GM23248 (cell line): ENCODE measurements around the gene C10orf90. TPM values are rescaled to one million over a fixed set of nuclear protein-coding genes. Genes with fewer than 3 reads are reported as not detected.

Experiments used
- DNase-seq: peaks from one replicate; pipeline ENCODE4 v3.0.0-alpha.2; 2015
- H2AFZ ChIP-seq: fragments of 200-600 bp; sonication (generic); 2 replicates; pipeline ENCODE4 v1.6.1; 2016; ENCODE audit warnings: antibody characterized with exemption
- H3F3A ChIP-seq: fragments of 200-600 bp; sonication (generic); 2 replicates; pipeline ENCODE4 v1.6.1; 2016; ENCODE audit warnings: mild to moderate bottlenecking, antibody characterized with exemption, mixed run types; ENCODE audit not compliant: insufficient read depth
- H3K27ac ChIP-seq: fragments of 200-600 bp; sonication (generic); 2 replicates; pipeline ENCODE4 v1.5.1; 2016; ENCODE audit warnings: mild to moderate bottlenecking
- H3K27me3 ChIP-seq: fragments of 200-600 bp; sonication (generic); replicated peaks from 2 replicates; pipeline ENCODE4 v1.6.1; 2016; ENCODE audit warnings: mild to moderate bottlenecking; ENCODE audit not compliant: insufficient read depth
- H3K36me3 ChIP-seq: fragments of 200-600 bp; sonication (generic); 2 replicates; pipeline ENCODE4 v1.6.1; 2016; ENCODE audit warnings: low read depth, mild to moderate bottlenecking
- H3K4me1 ChIP-seq: fragments of 200-600 bp; sonication (generic); 2 replicates; pipeline ENCODE4 v1.6.1; 2016; ENCODE audit warnings: mild to moderate bottlenecking; ENCODE audit not compliant: insufficient read depth
- H3K4me2 ChIP-seq: fragments of 200-600 bp; sonication (generic); one replicate; pipeline ENCODE4 v1.6.1; 2016; ENCODE audit warnings: mild to moderate bottlenecking; ENCODE audit not compliant: unreplicated experiment
- H3K4me3 ChIP-seq: fragments of 200-600 bp; sonication (generic); 2 replicates; pipeline ENCODE4 v1.5.1; 2016; ENCODE audit warnings: mild to moderate bottlenecking
- H3K79me2 ChIP-seq: fragments of 200-600 bp; sonication (generic); 2 replicates; pipeline ENCODE4 v1.6.1; 2016; ENCODE audit warnings: mild to moderate bottlenecking; ENCODE audit not compliant: insufficient read depth
- H3K9ac ChIP-seq: fragments of 200-600 bp; sonication (generic); 2 replicates; pipeline ENCODE4 v1.6.1; 2016; ENCODE audit warnings: mild to moderate bottlenecking
- H3K9me2 ChIP-seq: fragments of 200-600 bp; sonication (generic); 2 replicates; pipeline ENCODE4 v1.6.1; 2016; ENCODE audit warnings: mixed run types, mild to moderate bottlenecking, moderate library complexity; ENCODE audit not compliant: insufficient read depth
- H3K9me3 ChIP-seq: fragments of 200-600 bp; sonication (generic); one replicate; pipeline ENCODE4 v1.6.1; 2017; ENCODE audit warnings: low read depth
- H4K20me1 ChIP-seq: fragments of 200-600 bp; sonication (generic); 2 replicates; pipeline ENCODE4 v1.6.0; 2016; ENCODE audit not compliant: insufficient read depth
- EZH2 ChIP-seq: fragments of 200-600 bp; sonication (generic); IDR thresholded peaks from 2 replicates; pipeline ENCODE4 v1.6.1; 2018; ENCODE audit warnings: antibody characterized with exemption, mild to moderate bottlenecking; ENCODE audit not compliant: insufficient read depth, poor library complexity, severe bottlenecking
- EZH2phosphoT487 ChIP-seq: fragments of 200-600 bp; sonication (generic); IDR thresholded peaks from 2 replicates; pipeline ENCODE4 v1.6.1; 2018; ENCODE audit warnings: antibody characterized with exemption, moderate library complexity, mild to moderate bottlenecking, low read depth; ENCODE audit not compliant: insufficient read depth
- WGBS, 2 experiments: methylation state at CpG; one replicate each; pipeline ENCODE4 v1.1.6; 2015 to 2017; ENCODE audit warnings: low lambda C conversion rate in 2 of 2, low coverage in 1 of 2; ENCODE audit errors: missing lambda C conversion rate in 2 of 2; 5-methylcytosine and 5-hydroxymethylcytosine counted together
- in situ Hi-C: fragments of 300-500 bp; cut with MboI; formaldehyde crosslinking; loops from 2 replicates; pipeline ENCODE4 v1.15.0; 2020
- polyA plus RNA-seq: library from polyadenylated mRNA; unstranded; fragments of >200 nt; fragmentation: Nextera tagmentation; extraction: Ambion mirVana; gene quantifications from 2 replicates; pipeline ENCODE4 v1.2.1, GENCODE V29; 2016
- total RNA-seq: library from RNA; depleted of rRNA; stranded (reverse); fragments of >200 nt; shearing (Covaris generic); gene quantifications from 2 replicates; pipeline ENCODE4 v1.2.3, GENCODE V29; 2014

The C10orf90 gene
- total and polyA plus RNA-seq, 2 experiments from 2014 or later = 0.22 to 0.71 TPM

- Histone ChIP-seq H3K4me1 (peaks cover 30% of the 10 kb centered on the region), H3K4me3 (no peak overlapping the region), H3K27me3 (no peaks in the 10 kb centered on the region), H3K36me3 (no peaks in the 10 kb centered on the region), H4K20me1 (no peaks in the 10 kb centered on the region), H3K79me2 (no peaks in the 10 kb centered on the region), H3K4me2 (peak overlapping the region; percentile 66), H3K9me3 (no peaks in the 10 kb centered on the region), H3F3A (peaks cover 25% of the 10 kb centered on the region), H3K27ac (peak overlapping the region; percentile 95), H3K9ac (peak overlapping the region; percentile 72), H3K9me2 (no peaks in the 10 kb centered on the region), H2AFZ (peak overlapping the region; percentile 33; the same call in 1 of the 2 replicates)
- WGBS, 2 experiments = 3 to 9% methylated on average over 4 of the region's 4 CpGs
- in situ Hi-C loops = no loop called here
- DNase-seq = peak; percentile 89
- TF ChIP-seq EZH2 = no peak
- no peak for TF ChIP-seq EZH2phosphoT487
These were observed 8.5 kb downstream of the C10orf90 start for GRCh38 chr10:126661841-126662515.

GRCh38 chr10:126661356-126661755, 9.1 kb downstream of the C10orf90 start:
- Histone ChIP-seq H3F3A (peaks cover 25% of the 10 kb centered on the region), H3K27ac (peak overlapping the region; percentile 95), H3K9ac (peak overlapping the region; percentile 72; the same call in 1 of the 2 replicates), H3K27me3 (no peaks in the 10 kb centered on the region), H3K36me3 (no peaks in the 10 kb centered on the region), H4K20me1 (no peaks in the 10 kb centered on the region), H3K4me3 (no peak overlapping the region), H3K4me2 (peak overlapping the region; percentile 66), H2AFZ (no peak overlapping the region), H3K79me2 (no peaks in the 10 kb centered on the region), H3K9me3 (no peaks in the 10 kb centered on the region), H3K4me1 (peaks cover 30% of the 10 kb centered on the region), H3K9me2 (no peaks in the 10 kb centered on the region)
- 86 to 95% methylated on average over 1 of the region's 1 CpG for WGBS, 2 experiments
- no peak for DNase-seq
- in situ Hi-C loops = no loop called here
- TF ChIP-seq EZH2phosphoT487 (no peak), EZH2 (no peak)

GRCh38 chr10:126659750-126660149, 10.7 kb downstream of the C10orf90 start:
- Histone ChIP-seq H3K4me1 (peaks cover 30% of the 10 kb centered on the region), H3K9me2 (no peaks in the 10 kb centered on the region), H3K27me3 (no peaks in the 10 kb centered on the region), H2AFZ (no peak overlapping the region), H3K9me3 (no peaks in the 10 kb centered on the region), H4K20me1 (no peaks in the 10 kb centered on the region), H3K4me2 (no peak overlapping the region), H3K79me2 (no peaks in the 10 kb centered on the region), H3K36me3 (no peaks in the 10 kb centered on the region), H3K9ac (no peak overlapping the region), H3F3A (peaks cover 25% of the 10 kb centered on the region), H3K27ac (no peak overlapping the region), H3K4me3 (no peak overlapping the region)
- in situ Hi-C loops = no loop called here
- TF ChIP-seq EZH2phosphoT487 (no peak), EZH2 (no peak)
- no peak for DNase-seq
- WGBS, 2 experiments = 75 to 76% methylated on average over 4 of the region's 4 CpGs

DNA sequence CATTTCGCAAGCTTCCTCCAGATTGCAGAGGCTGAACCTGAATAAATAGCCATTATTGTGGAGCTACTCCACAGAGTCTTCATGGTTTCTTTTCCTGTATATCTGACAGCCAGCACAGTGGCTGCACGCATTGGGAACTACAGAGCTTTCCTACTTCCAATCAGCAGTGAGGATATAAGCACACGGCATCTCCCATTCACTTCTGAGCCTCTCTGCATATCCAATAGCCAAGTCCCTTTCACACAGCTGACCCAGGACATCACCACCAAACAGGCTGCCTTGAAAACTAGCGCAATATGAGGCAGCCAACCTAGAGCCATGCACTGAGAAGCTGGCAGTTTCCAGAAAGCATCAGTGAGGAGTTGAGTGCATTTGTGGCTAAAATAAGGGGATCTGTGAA, 11.6 kb downstream of the C10orf90 start:
- Histone ChIP-seq H3K9me2 (no peaks in the 10 kb centered on the region), H3K9ac (no peak overlapping the region), H3K4me3 (no peak overlapping the region), H3K27me3 (no peaks in the 10 kb centered on the region; the same call in 1 of the 2 replicates), H3K9me3 (no peaks in the 10 kb centered on the region), H4K20me1 (no peaks in the 10 kb centered on the region), H3K36me3 (no peaks in the 10 kb centered on the region), H2AFZ (no peak overlapping the region), H3K4me2 (no peak overlapping the region), H3K79me2 (no peaks in the 10 kb centered on the region), H3K4me1 (peaks cover 23% of the 10 kb centered on the region), H3F3A (peaks cover 25% of the 10 kb centered on the region), H3K27ac (no peak overlapping the region)
- 95 to 96% methylated on average over 4 of the region's 4 CpGs for WGBS, 2 experiments
- in situ Hi-C loops = no loop called here
- TF ChIP-seq EZH2 (no peak), EZH2phosphoT487 (no peak)
- DNase-seq = no peak
